PC-9 (cell line): Measurements from ENCODE around the gene TIPRL.

ENCODE experiments used
- CTCF ChIP-seq: fragments of 200-600 bp; sonication (generic); conservative IDR thresholded peaks from 2 replicates; pipeline ENCODE4 v1.6.1; 2017; ENCODE audit warnings: mixed run types, antibody characterized with exemption, mild to moderate bottlenecking, moderate library complexity
- EZH2 ChIP-seq: fragments of 200-600 bp; sonication (generic); IDR thresholded peaks from 2 replicates; pipeline ENCODE4 v1.8.0; 2017; ENCODE audit warnings: antibody characterized with exemption, low read depth

DNA sequence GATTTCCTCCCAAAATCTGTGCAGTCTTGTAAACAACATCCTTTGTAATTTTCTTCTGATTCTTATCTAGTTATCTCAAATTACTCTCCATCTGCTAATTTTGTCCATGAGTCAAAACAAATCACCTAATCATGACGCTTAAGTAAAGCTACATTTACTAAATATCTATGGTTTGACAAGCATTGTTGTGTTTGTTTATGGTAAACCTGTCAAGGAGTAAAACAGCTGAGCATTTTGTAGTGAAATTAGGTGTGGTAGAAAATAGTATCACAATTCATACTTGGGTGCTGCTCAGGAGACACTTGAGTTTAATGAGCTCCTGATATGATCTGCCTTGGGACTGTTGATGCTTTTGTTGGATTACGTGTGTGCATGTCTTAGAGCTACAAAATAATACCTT is 11.6 kb downstream of the TIPRL start:
- TF ChIP-seq CTCF (no peak), EZH2 (no peak)
